A673 (cell line): ENCODE results near the gene GEN1.

Source experiments
- CTCF ChIP-seq: fragments of 300-800, 200-600 bp; sonication (generic); conservative IDR thresholded peaks from 2 replicates; pipeline ENCODE4 v1.5.1; 2017; ENCODE audit warnings: low read depth, mild to moderate bottlenecking, antibody characterized with exemption, low read length, moderate library complexity, mixed read lengths
- EZH2 ChIP-seq: fragments of 200-600 bp; sonication (generic); IDR thresholded peaks from 2 replicates; pipeline ENCODE4 v1.6.1; 2017; ENCODE audit warnings: borderline replicate concordance, low read depth, mild to moderate bottlenecking, mixed read lengths, antibody characterized with exemption, low read length; ENCODE audit not compliant: poor library complexity, severe bottlenecking

DNA sequence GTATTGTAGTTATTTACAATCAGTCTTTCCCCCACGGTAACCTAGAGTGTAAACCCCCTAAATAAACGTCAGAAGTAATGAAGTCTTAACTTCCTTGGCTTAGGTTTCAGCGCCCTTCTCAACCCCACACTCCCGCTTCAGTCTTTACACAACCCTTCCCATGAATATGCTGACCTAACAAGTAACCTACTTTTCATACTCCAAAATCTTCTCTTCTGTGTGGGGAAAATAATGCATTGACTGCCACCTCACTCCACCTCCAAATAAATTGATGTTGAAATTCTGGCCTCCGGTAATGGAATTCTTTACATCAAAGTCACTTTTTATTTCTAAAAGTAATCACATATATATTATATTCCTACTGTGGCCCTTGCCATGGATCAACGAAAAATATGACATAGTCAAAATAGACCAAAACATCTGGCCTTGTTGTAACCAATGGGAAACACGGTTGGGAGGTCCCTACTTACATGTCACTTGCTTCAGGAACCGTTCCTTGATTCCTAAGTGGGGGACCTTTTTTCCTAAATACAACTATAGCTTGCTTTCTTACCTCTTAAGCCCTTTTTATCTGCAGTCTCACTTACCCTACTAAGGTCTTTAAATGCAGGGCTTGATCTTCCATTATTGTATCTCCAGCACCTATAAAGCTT lies 961 bp downstream of the GEN1 start:
- TF ChIP-seq CTCF (no peak), EZH2 (no peak)
